Osteocyte (in vitro differentiated cells): Measurements from ENCODE around the gene CNOT10. TPM values are rescaled to one million over a fixed set of nuclear protein-coding genes. Genes with fewer than 3 reads are reported as not detected.

Experiments
- DNase-seq: peaks from one replicate; pipeline ENCODE4 v3.0.0; 2021; ENCODE audit warnings: mixed read lengths; ENCODE audit not compliant: unreplicated experiment; ENCODE audit errors: extremely low spot score
- H3K27ac Mint-ChIP-seq: one replicate; pipeline ENCODE4 v1.8.0; 2021; ENCODE audit warnings: mild to moderate bottlenecking, mixed read lengths; ENCODE audit not compliant: unreplicated experiment
- H3K27me3 Mint-ChIP-seq: one replicate; pipeline ENCODE4 v1.8.0; 2021; ENCODE audit warnings: mixed read lengths; ENCODE audit not compliant: unreplicated experiment
- H3K36me3 Mint-ChIP-seq: one replicate; pipeline ENCODE4 v1.8.0; 2021; ENCODE audit warnings: mixed read lengths; ENCODE audit not compliant: unreplicated experiment
- H3K4me1 Mint-ChIP-seq: one replicate; pipeline ENCODE4 v1.8.0; 2021; ENCODE audit warnings: mixed read lengths; ENCODE audit not compliant: unreplicated experiment
- H3K4me3 Mint-ChIP-seq: one replicate; pipeline ENCODE4 v1.8.0; 2021; ENCODE audit warnings: mild to moderate bottlenecking, moderate library complexity, mixed read lengths; ENCODE audit not compliant: unreplicated experiment
- H3K9me3 Mint-ChIP-seq: one replicate; pipeline ENCODE4 v1.8.0; 2021; ENCODE audit warnings: mixed read lengths; ENCODE audit not compliant: unreplicated experiment
- CTCF ChIP-seq: fragments of 200-600 bp; sonication (generic); IDR thresholded peaks from 2 replicates; pipeline ENCODE4 v1.5.0; 2021; ENCODE audit warnings: antibody characterized with exemption, mild to moderate bottlenecking, moderate library complexity
- total RNA-seq: library from RNA; stranded (reverse); gene quantifications from 2 replicates; pipeline ENCODE4 v1.2.1, GENCODE V29; 2021

Gene CNOT10
- total RNA-seq, 1 donor from 2014 or later = 47.7 TPM

GRCh38 chr3:32708672-32709283, 23.8 kb downstream of the CNOT10 start:
- Mint-ChIP-seq H3K36me3 (peaks cover 41% of the 10 kb centered on the region), H3K4me3 (no peak overlapping the region), H3K9me3 (no peaks in the 10 kb centered on the region), H3K27ac (no peak overlapping the region), H3K27me3 (no peaks in the 10 kb centered on the region), H3K4me1 (peaks cover 3% of the 10 kb centered on the region)
- DNase-seq = no peak
- no peak for TF ChIP-seq CTCF

GRCh38 chr3:32709346-32709745, 24.4 kb downstream of the CNOT10 start:
- H3K27me3 Mint-ChIP-seq = no peaks in the 10 kb centered on the region
- H3K4me1 Mint-ChIP-seq = peaks cover 2% of the 10 kb centered on the region
- peaks cover 45% of the 10 kb centered on the region for H3K36me3 Mint-ChIP-seq
- H3K9me3 Mint-ChIP-seq = no peaks in the 10 kb centered on the region
- H3K4me3 Mint-ChIP-seq = no peak overlapping the region
- no peak for DNase-seq
- TF ChIP-seq CTCF = no peak
- H3K27ac Mint-ChIP-seq = no peak overlapping the region

GRCh38 chr3:32712506-32713055, 27.6 kb downstream of the CNOT10 start:
- peaks cover 55% of the 10 kb centered on the region for H3K36me3 Mint-ChIP-seq
- H3K9me3 Mint-ChIP-seq = no peaks in the 10 kb centered on the region
- H3K4me3 Mint-ChIP-seq = no peak overlapping the region
- DNase-seq = no peak
- H3K27ac Mint-ChIP-seq = no peak overlapping the region
- H3K27me3 Mint-ChIP-seq = no peaks in the 10 kb centered on the region
- no peaks in the 10 kb centered on the region for H3K4me1 Mint-ChIP-seq
- TF ChIP-seq CTCF = no peak

- no peaks in the 10 kb centered on the region for H3K9me3 Mint-ChIP-seq
- no peak overlapping the region for H3K27ac Mint-ChIP-seq
- no peak for DNase-seq
- H3K4me1 Mint-ChIP-seq = no peaks in the 10 kb centered on the region
- peaks cover 54% of the 10 kb centered on the region for H3K36me3 Mint-ChIP-seq
- H3K4me3 Mint-ChIP-seq = no peak overlapping the region
- no peaks in the 10 kb centered on the region for H3K27me3 Mint-ChIP-seq
- TF ChIP-seq CTCF = no peak
Observed at GRCh38 chr3:32713181-32713580, 28.2 kb downstream of the CNOT10 start.

- H3K27ac Mint-ChIP-seq = no peak overlapping the region
- H3K36me3 Mint-ChIP-seq = peaks cover 29% of the 10 kb centered on the region
- H3K4me3 Mint-ChIP-seq = no peak overlapping the region
- no peak for TF ChIP-seq CTCF
- no peaks in the 10 kb centered on the region for H3K4me1 Mint-ChIP-seq
- H3K27me3 Mint-ChIP-seq = no peaks in the 10 kb centered on the region
- DNase-seq = no peak
- H3K9me3 Mint-ChIP-seq = no peaks in the 10 kb centered on the region
Observed at GRCh38 chr3:32719335-32719734, 34.3 kb downstream of the CNOT10 start.
